ENCODE measurements around the gene GPR137B. TPM values are rescaled to one million over a fixed set of nuclear protein-coding genes. Genes with fewer than 3 reads are reported as not detected.

The GPR137B gene
- total and polyA plus RNA-seq, 3 donors from 2014 or later, result 8.4 to 18.3 (median 13.3) TPM

GRCh38 chr1:236150986-236151385 lies 8.6 kb downstream of the GPR137B start:
- intact Hi-C loops (cut with DNase I; ENCODE audit: low total_unique reads), result no loop called here
- H3K9me3 ChIP-seq, result no peaks in the 10 kb centered on the region
- H3K4me3 ChIP-seq, result no peak overlapping the region
- no peaks in the 10 kb centered on the region for H3K36me3 ChIP-seq (ENCODE audit: low read depth, missing control alignments)
- no peak overlapping the region for H3K27ac ChIP-seq
- no peaks in the 10 kb centered on the region for H3K4me1 ChIP-seq
- no peaks in the 10 kb centered on the region for H3K27me3 ChIP-seq
- no peak for DNase-seq
- WGBS, 2 donors, result 87 to 90% methylated on average over 5 of the region's 5 CpGs
- no peak for TF ChIP-seq POLR2A (IDR thresholded peaks at IDR 0.05)
- TF ChIP-seq CTCF (IDR thresholded peaks at IDR 0.05), result no peak

- H3K9me3 ChIP-seq, result no peaks in the 10 kb centered on the region
- no peak overlapping the region for H3K4me3 ChIP-seq
- TF ChIP-seq POLR2A (IDR thresholded peaks at IDR 0.05) (no peak), CTCF (IDR thresholded peaks at IDR 0.05) (no peak)
- no peak for DNase-seq
- no peaks in the 10 kb centered on the region for H3K4me1 ChIP-seq
- H3K27ac ChIP-seq, result no peak overlapping the region
- H3K27me3 ChIP-seq, result no peaks in the 10 kb centered on the region
- no peaks in the 10 kb centered on the region for H3K36me3 ChIP-seq (ENCODE audit: low read depth, missing control alignments)
- WGBS, 2 donors, result 96 to 98% methylated on average over 12 of the region's 12 CpGs
- intact Hi-C loops (cut with DNase I; ENCODE audit: low total_unique reads), result no loop called here
These were observed 9.5 kb downstream of the GPR137B start for GRCh38 chr1:236151739-236152424.

DNA sequence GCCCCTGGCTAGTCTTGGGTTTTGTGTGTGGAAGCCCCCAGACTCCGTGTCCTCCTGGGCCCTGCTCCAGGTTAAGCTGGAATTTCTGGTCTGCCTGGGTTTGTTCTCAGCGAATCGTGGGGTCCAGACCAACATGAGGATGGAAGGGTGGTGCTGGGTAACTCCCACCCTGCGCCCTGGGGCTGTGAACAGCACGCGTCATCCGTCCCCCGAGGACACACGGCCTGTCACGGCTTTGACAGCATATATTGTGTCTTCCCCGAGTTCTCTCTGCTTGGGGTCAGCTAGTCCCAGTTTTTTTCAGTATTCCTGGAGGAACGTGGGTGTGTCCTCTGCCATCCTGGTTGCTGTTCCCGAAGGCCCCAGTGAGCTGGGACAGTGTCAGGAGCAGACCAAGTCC lies 11.8 kb downstream of the GPR137B start:
- Histone ChIP-seq H3K4me1 (no peaks in the 10 kb centered on the region), H3K36me3 (ENCODE audit: low read depth, missing control alignments) (no peaks in the 10 kb centered on the region), H3K27ac (no peak overlapping the region), H3K9me3 (no peaks in the 10 kb centered on the region), H3K4me3 (no peak overlapping the region), H3K27me3 (no peaks in the 10 kb centered on the region)
- no peak for DNase-seq
- no peak for TF ChIP-seq CTCF (IDR thresholded peaks at IDR 0.05)
- no peak for TF ChIP-seq POLR2A (IDR thresholded peaks at IDR 0.05)
- intact Hi-C loops (cut with DNase I; ENCODE audit: low total_unique reads), result no loop called here
- WGBS, 2 donors, result 94 to 96% methylated on average over 12 to 13 of the region's 13 CpGs

GRCh38 chr1:236154671-236155398 lies 12.5 kb downstream of the GPR137B start:
- WGBS, 2 donors, result 82 to 91% methylated on average over 24 of the region's 24 CpGs
- no peak for DNase-seq
- Histone ChIP-seq H3K4me3 (no peak overlapping the region), H3K4me1 (no peaks in the 10 kb centered on the region), H3K27ac (no peak overlapping the region), H3K36me3 (ENCODE audit: low read depth, missing control alignments) (no peaks in the 10 kb centered on the region), H3K9me3 (no peaks in the 10 kb centered on the region), H3K27me3 (no peaks in the 10 kb centered on the region)
- intact Hi-C loops (cut with DNase I; ENCODE audit: low total_unique reads), result no loop called here
- TF ChIP-seq CTCF (IDR thresholded peaks at IDR 0.05) (no peak), POLR2A (IDR thresholded peaks at IDR 0.05) (no peak)
